Measurements from ENCODE around the gene PPP6R1. TPM values are rescaled to one million over a fixed set of nuclear protein-coding genes. Genes with fewer than 3 reads are reported as not detected.
A peak's percentile ranks its signal among the peaks of the same experiment; 100 is the strongest.

The PPP6R1 gene
- total RNA-seq, 1 experiment from 2014 or later: 172 TPM

DNA sequence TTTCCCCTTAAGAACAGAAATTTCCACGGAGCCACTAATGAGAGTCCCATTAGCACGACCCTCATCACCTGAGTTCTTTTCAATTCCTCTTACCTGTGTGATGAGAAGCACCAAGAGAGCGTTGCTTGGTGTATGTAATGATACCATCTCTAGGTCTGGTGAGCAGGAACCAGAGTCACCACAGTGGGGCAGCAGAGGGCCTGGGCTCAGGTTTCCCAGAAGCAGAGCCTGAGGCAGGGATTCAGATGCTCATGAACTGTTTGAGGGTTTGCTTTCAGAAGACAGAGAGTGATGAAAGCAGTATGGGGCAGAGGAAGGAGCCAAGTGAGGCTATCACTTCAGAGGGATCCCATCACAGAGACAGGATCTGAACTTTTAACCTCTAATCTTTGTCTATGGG is 46.4 kb downstream of the PPP6R1 start:
- in situ Hi-C loops (cut with HindIII; ENCODE audit: low pct_unique_long_range_greater_than_20kb, low sequenced_read_pairs) (no loop called here), intact Hi-C loops (cut with micrococcal nuclease; ENCODE audit: unreplicated experiment) (no loop called here)
- Histone ChIP-seq H3K9me3 (ENCODE audit: control insufficient read depth, insufficient read depth, low read depth, low read length) (peaks cover 8% of the 10 kb centered on the region; the same call in 1 of the 2 replicates), H3K27me3 (ENCODE audit: control insufficient read depth, insufficient read depth, low read length) (no peaks in the 10 kb centered on the region), H3K4me1 (ENCODE audit: control insufficient read depth, insufficient read depth, low read length) (peaks cover 34% of the 10 kb centered on the region), H3K27ac (ENCODE audit: low read length) (peak overlapping the region; percentile 8; the same call in 1 of the 2 replicates), H3K4me3 (ENCODE audit: low read depth in 2 of 2, low read length in 2 of 2) (no peak overlapping the region), H3K36me3 (ENCODE audit: control insufficient read depth, insufficient read depth, low read length) (no peaks in the 10 kb centered on the region)
- no TSS peak for BruUV-seq (replicated peaks)
- TF ChIP-seq SIN3A (IDR thresholded peaks at IDR 0.05; ENCODE audit: borderline replicate concordance, insufficient read depth, low read depth, low read length) (no peak), TCF7L2 (IDR thresholded peaks at IDR 0.05; ENCODE audit: low read depth, low read length) (no peak), POLR2AphosphoS5 (IDR thresholded peaks at IDR 0.05; ENCODE audit: low read depth, low read length) (no peak)
- TF ChIP-seq, protein P1, sequence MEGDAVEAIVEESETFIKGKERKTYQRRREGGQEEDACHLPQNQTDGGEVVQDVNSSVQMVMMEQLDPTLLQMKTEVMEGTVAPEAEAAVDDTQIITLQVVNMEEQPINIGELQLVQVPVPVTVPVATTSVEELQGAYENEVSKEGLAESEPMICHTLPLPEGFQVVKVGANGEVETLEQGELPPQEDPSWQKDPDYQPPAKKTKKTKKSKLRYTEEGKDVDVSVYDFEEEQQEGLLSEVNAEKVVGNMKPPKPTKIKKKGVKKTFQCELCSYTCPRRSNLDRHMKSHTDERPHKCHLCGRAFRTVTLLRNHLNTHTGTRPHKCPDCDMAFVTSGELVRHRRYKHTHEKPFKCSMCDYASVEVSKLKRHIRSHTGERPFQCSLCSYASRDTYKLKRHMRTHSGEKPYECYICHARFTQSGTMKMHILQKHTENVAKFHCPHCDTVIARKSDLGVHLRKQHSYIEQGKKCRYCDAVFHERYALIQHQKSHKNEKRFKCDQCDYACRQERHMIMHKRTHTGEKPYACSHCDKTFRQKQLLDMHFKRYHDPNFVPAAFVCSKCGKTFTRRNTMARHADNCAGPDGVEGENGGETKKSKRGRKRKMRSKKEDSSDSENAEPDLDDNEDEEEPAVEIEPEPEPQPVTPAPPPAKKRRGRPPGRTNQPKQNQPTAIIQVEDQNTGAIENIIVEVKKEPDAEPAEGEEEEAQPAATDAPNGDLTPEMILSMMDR (IDR thresholded peaks at IDR 0.05): no peak
- TF ChIP-seq, protein P2, sequence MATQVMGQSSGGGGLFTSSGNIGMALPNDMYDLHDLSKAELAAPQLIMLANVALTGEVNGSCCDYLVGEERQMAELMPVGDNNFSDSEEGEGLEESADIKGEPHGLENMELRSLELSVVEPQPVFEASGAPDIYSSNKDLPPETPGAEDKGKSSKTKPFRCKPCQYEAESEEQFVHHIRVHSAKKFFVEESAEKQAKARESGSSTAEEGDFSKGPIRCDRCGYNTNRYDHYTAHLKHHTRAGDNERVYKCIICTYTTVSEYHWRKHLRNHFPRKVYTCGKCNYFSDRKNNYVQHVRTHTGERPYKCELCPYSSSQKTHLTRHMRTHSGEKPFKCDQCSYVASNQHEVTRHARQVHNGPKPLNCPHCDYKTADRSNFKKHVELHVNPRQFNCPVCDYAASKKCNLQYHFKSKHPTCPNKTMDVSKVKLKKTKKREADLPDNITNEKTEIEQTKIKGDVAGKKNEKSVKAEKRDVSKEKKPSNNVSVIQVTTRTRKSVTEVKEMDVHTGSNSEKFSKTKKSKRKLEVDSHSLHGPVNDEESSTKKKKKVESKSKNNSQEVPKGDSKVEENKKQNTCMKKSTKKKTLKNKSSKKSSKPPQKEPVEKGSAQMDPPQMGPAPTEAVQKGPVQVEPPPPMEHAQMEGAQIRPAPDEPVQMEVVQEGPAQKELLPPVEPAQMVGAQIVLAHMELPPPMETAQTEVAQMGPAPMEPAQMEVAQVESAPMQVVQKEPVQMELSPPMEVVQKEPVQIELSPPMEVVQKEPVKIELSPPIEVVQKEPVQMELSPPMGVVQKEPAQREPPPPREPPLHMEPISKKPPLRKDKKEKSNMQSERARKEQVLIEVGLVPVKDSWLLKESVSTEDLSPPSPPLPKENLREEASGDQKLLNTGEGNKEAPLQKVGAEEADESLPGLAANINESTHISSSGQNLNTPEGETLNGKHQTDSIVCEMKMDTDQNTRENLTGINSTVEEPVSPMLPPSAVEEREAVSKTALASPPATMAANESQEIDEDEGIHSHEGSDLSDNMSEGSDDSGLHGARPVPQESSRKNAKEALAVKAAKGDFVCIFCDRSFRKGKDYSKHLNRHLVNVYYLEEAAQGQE (IDR thresholded peaks at IDR 0.05; ENCODE audit: insufficient read depth in 1 of 2, low read depth in 2 of 2, low read length in 1 of 2): no peak
- ChIA-PET CTCF (no interaction called here), POLR2A (no interaction called here)
- DNase-seq (ENCODE audit: low read depth, low spot score) (no peak), ATAC-seq (no peak)

DNA sequence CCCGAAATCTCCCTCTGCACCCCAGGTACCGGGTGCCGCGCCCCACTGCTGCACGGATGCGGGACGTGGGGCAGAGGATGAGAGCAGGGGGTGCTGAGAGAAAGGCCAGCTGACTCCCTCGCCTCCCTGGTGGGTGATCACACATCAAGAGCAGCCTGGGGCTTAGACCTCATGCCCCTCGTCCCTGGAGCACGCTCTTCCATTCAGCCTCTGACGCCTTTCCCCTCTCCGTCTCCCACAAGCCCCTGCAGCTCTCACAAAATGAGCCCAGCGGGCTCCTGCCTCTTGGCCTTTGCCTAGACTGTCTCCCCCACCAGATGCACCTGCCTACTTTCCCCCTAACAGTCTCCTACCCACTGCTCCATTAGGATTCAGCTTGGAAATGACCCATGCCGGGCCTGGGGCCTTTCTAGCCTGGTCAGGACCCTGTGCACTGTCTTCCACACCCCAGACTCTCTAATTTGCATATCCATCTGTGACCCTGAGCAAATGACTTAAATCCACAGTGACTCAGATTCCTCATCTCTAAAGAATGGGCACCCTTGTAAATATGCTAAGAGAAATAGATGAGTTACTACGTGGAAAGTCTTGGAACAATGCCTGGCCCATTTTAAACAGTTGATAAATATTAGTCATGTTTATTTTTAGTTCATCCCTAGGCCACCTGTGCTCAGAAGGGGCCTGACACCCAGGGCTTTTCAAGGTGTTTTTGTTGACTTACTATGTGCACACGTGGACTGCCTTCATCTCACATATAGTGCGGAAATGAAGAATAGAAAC is 48.9 kb downstream of the PPP6R1 start:
- intact Hi-C loops (cut with micrococcal nuclease; ENCODE audit: unreplicated experiment): no loop called here
- CTCF ChIA-PET: interaction anchor here (0.6 kb wide), 1 partner anchor 75 kb away, joined by 3 read pairs; no protein-coding TSS in a partner anchor
- peak; percentile 99 for DNase-seq (ENCODE audit: low read depth, low spot score)

More for the DNA sequence above, 48.9 kb downstream of the PPP6R1 start:
- H3K9me3 ChIP-seq (ENCODE audit: control insufficient read depth, insufficient read depth, low read depth, low read length): peaks cover 8% of the 10 kb centered on the region; the same call in 1 of the 2 replicates
- H3K4me3 ChIP-seq (ENCODE audit: low read depth in 2 of 2, low read length in 2 of 2): peak overlapping the region in 1 of 2 experiments; percentile 5; a peak in 1 of 4 replicates
- ATAC-seq: peak; percentile 80
- in situ Hi-C loops (cut with HindIII; ENCODE audit: low pct_unique_long_range_greater_than_20kb, low sequenced_read_pairs): no loop called here
- H3K4me1 ChIP-seq (ENCODE audit: control insufficient read depth, insufficient read depth, low read length): peaks cover 19% of the 10 kb centered on the region
- H3K27ac ChIP-seq (ENCODE audit: low read length): peak overlapping the region; percentile 89
- no peaks in the 10 kb centered on the region for H3K36me3 ChIP-seq (ENCODE audit: control insufficient read depth, insufficient read depth, low read length)
- no peaks in the 10 kb centered on the region for H3K27me3 ChIP-seq (ENCODE audit: control insufficient read depth, insufficient read depth, low read length)
- no TSS peak for BruUV-seq (replicated peaks)
- TF ChIP-seq, protein P2 (IDR thresholded peaks at IDR 0.05; ENCODE audit: insufficient read depth in 1 of 2, low read depth in 2 of 2, low read length in 1 of 2): peak in 1 of 2 experiments; percentile 47; a peak in 1 of 4 replicates
- TF ChIP-seq POLR2AphosphoS5 (IDR thresholded peaks at IDR 0.05; ENCODE audit: low read depth, low read length) (peak; percentile 92), SIN3A (IDR thresholded peaks at IDR 0.05; ENCODE audit: borderline replicate concordance, insufficient read depth, low read depth, low read length) (no peak), TCF7L2 (IDR thresholded peaks at IDR 0.05; ENCODE audit: low read depth, low read length) (peak; percentile 60)
- POLR2A ChIA-PET: interaction anchor here (0.6 to 0.7 kb wide), 2 partner anchors 163 to 577 kb away, joined by 3 to 5 read pairs; no protein-coding TSS in a partner anchor

Measured in Panc1 (cell line).